ENCODE measurements around the gene LINC01488. TPM values are rescaled to one million over a fixed set of nuclear protein-coding genes. Genes with fewer than 3 reads are reported as not detected.
A peak's percentile ranks its signal among the peaks of the same experiment; 100 is the strongest.

LINC01488 gene
- total RNA-seq, 1 experiment from 2014 or later, result not detected

GRCh38 chr11:69492201-69492991, 10.9 kb downstream of the LINC01488 start:
- no peak for DNase-seq (ENCODE audit: low spot score)

DNA sequence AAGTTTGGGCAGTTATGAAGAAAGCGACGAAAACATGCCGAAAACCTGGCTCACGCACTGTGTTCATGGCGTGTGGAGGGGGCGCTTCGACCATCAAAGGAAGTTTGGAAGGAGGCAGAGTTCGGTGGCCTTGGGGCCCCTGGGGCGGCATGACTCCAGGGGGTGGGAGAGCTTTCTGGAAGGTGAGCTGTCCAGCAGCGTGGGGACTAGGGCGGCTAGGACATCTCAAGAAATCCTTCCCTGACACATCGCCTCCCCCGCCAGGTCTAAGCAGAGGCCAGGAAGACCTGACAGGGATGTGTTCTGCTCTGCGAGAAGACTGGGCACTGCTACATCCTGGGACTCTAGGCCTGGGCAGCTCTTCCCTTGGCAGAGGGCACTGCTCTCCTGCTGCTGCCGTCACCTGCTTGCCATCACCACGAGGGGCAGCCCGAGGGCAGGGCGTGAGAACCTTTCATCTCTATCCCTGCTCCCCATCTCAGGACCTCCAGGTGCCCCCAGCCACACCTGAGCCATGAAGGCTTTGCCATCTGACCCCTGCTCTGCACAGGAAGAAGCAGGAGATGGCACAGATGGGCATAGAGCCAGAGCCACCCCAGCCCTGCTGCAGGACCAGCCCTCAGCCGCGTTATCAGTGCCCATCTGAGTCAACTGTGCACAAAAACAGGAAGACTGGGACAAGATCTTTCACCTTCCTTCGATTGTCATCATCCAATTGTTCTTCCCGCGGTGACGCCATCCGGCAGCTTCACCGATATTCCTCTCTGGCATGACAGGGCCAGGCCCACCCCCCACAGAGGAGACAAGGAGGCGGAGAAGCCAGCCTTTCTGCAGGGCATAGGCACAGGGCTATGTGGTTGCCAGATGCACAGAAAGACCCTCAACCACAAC, 12.7 kb downstream of the LINC01488 start:
- DNase-seq (ENCODE audit: low spot score), result no peak

- no peak for DNase-seq (ENCODE audit: low spot score)
Measured at GRCh38 chr11:69494851-69495250, 13.4 kb downstream of the LINC01488 start.

DNA sequence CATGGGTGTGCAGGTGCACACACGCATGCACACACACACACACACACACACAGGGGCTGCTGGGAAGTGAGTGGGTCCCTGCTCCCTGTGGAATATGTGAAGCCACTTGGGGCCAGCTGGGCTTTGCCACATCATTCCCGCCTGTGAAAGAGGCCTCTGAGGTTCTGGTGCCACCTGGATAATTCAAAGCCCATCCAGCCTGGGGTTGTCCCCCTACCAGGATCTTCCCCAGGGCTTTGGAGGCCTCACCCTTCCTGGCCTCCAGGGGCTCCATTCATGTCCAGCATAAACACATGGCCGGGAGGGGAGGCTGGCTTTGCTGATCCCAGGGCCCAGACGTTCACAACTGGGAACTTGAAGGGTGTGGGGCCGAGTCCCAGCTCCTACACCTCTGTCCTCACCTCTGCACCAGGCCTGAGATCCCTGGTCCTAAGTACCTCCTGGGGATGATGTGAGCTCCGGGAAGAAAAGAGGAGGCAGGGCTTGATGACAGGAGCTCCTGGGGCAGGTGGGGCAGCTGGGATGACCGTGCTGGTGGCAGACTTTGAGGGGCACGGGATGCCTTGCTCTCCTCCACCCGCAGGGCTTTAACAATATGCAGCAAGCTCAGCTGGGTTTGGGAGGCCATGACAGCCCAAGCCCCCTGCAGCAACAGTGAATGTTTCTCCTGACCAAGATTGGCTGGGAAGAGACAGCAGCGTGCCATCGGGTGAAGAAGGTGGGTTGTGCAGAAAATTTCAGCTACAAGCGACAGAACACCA, 14.2 kb downstream of the LINC01488 start:
- DNase-seq (ENCODE audit: low spot score), result no peak

DNA sequence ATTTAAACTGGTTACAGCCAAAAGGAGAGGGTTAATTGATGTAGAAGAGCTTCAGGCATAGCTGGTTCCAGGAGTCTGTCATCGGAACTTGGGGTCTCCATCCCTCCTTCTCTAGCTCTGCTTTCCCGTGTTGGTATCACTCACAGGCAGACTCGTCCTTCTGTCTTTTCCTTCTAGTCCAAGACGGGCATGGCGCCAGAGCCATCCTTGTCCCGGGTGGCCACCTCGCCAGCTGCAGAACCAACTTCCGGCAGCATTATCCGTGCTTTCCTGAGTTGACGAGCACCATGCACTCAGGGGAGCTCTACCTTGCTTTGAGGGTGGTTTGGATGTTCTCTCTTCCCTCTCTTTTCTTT, 14.7 kb downstream of the LINC01488 start:
- DNase-seq (ENCODE audit: low spot score), result no peak

DNA sequence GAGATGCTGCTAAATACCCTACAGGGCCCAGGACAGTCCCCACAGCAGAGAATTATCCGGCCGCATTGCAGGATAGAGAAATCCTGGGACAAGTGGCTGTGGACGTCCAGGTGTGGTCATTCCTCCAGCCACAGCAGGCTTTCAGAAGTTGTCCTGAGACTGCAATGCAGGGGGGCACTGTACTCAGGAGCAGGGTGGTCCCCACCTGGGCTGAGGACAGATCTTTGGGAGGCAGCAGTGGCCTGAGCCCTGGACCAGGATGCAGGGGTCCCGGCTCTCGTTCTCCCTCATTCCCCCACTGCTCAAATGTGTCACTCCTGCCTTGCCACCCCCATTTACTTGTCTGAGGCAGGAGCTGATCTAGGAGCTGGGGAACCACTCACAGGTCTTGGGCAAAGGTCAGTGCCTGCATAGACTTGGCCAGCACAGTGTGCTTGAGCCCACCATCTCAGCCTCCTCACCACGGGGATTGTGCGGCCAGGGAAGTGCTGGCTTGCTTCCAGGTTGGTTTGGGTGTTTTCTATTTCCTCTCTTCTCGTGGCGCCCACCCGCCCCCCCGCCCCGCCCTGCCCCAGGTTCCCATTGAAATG, 15.3 kb downstream of the LINC01488 start:
- no peak for DNase-seq (ENCODE audit: low spot score)

DNA sequence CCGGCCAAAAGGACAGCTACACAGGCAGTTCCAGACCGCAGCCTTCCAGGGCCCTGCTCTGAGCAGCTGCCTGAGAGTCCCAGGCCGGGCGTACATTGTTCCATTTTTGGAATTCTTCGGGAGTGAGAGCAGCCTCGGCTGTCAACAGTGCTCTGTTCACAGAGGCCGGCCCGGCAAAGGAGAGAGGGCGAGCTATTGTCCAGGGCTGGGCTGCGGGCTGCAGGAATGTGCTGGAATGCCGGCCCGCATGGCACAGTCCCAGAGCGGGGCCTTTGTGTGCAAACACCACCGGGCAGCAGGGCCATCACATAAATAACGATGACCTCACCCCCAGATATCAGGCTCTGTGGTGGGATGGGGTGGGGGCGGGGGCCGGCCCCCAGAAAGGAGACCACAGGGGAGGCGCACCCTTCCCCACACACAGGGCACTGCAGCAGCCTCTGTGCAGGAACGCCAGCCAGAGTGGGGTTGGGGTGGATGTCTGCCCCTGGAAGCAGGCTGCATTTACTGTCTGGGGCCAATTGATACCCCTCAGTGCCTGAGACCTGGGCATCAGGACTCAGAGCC, 15.8 kb downstream of the LINC01488 start:
- DNase-seq (ENCODE audit: low spot score), result peak; percentile 95

GRCh38 chr11:69498614-69499175, 17.2 kb downstream of the LINC01488 start:
- no peak for DNase-seq (ENCODE audit: low spot score)

DNA sequence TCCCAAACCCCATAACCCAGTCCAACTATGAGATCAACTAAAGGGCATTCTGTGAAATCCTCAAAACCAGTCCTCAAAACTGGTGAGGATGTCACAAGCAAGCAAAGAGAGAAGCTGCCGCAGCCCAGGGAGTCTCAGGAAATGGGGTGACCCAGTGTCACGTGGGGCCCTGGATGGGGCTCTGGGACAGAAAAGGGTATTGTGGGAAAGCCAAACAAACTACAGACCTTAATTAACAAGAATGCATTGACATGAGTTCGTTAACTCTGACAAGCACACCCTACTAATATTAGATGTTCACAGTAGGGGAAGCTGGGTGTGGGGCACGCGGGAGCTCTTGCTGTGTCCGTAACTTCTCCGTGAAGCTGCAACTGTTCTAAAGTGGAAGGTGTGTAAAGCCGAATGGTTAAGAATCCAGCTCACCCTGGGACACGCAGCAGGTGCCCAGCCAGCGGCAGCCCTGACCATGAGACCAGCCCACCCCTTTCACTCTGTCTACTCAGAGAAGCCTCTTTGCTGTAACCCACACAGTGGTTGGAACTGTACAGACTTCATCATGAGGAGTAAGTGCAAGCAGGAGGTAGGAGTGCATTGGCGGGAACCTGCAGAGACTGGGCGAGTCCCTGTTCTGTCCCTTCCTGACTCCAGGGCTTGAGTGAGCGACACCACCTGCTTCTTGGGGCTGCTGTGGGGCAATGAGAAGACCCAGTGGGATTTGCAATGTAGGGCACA, 17.9 kb downstream of the LINC01488 start:
- DNase-seq (ENCODE audit: low spot score), result no peak

DNA sequence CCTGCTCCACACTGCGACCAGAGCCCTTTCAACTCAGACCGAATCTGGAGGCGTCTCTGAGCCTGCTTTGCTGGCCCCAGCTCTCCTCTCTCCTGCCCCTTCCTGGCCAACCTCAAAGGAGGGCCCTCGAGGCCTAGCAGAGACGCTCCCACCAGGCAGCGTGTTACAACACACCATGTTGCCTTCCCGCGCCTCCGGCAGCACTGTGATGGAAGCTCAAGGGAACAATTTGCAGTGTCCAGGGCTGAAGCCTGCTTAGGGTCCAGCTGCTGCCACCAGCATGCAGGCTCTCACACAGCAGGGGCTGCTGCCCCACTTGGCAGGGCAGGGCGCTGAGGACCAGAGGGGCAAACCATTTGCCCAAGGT, 18.4 kb downstream of the LINC01488 start:
- DNase-seq (ENCODE audit: low spot score), result no peak

DNA sequence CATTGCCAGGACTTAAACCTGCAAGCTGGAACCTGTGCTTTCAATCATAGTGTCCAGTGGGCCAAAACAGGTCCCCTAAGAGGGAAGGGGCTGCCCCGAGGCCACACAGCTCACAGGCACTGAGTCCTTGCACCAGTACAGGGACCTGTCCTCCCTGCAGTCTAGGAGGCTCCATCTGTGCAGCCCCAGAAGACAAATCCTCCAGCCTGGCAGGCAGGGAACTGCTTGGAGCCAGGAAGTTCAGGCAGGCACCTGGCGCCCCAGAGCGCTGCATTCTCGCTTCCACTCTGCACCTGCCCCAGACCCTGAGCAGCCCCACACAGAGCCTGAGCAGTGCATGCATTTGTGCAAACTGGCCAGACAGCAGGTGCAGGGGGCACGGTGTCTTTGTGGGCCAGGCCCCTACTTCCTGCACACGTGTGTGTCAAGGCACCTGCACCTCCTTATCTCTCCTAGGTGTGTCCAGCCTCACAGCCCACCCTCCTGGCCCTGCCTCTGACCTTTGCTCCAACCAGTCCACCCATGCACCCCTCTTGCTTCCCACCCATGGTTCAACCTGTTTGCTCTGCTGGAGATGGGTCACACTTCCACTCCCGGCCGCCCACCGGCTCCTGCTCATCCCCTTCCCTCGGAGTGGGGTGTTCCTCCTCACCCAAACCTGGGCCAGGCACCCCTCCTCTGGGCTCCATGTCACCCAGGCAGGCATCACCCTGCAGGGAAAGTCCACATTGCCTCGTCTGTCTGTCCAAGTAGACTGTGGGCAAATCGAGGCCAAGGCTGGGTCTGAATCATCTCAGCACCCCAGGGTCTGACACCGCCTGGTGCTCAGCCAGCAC, 19.0 kb downstream of the LINC01488 start:
- no peak for DNase-seq (ENCODE audit: low spot score)

GRCh38 chr11:69501121-69501489, 19.6 kb downstream of the LINC01488 start:
- no peak for DNase-seq (ENCODE audit: low spot score)

DNA sequence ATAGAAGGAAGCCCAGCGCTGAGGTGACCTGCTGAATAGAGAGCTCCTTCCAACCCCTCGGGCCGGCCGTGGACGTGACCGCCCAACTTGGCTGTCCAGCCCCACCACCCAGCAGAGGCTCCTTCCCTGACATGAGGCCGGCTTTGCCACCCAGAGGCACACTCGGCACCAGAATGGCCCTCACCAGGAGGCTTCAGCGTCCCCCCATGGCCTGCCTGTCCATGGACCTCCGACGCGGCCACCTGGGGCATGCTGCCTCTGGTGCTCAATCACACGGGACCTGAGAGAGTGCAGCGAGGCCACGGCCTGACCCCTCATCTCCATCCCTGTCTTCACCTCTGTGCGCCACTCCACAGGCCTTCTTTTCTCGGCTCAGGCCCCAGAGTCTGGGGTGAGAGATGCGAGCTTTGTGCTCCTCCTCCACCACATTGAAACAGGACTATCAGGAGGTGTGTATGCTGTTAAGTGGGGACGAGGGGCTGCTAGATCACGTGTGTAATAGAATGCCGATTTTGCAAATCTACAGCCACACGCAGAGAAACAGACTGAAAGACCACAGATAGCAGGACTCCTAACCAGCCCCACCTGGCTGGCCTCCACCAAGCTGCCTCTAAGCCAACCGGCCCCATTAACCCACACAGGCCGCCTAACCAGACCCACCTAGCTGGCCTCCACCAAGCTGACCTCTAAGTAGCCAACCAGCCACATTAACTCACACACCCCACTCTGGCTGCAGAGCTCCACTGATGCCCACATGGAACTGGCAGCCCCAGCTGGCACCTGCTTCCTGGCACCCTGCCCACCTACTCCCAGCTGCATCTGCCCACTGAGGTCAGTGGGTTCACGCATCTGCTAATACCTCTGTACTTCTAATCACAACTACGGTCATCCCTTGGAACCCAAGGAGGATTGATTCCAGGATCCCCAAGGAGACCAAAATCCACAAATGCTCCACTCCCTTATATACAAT, 20.7 kb downstream of the LINC01488 start:
- DNase-seq (ENCODE audit: low spot score), result no peak

- no peak for DNase-seq (ENCODE audit: low spot score)
Measured at GRCh38 chr11:69504127-69504526, 22.7 kb downstream of the LINC01488 start.

DNA sequence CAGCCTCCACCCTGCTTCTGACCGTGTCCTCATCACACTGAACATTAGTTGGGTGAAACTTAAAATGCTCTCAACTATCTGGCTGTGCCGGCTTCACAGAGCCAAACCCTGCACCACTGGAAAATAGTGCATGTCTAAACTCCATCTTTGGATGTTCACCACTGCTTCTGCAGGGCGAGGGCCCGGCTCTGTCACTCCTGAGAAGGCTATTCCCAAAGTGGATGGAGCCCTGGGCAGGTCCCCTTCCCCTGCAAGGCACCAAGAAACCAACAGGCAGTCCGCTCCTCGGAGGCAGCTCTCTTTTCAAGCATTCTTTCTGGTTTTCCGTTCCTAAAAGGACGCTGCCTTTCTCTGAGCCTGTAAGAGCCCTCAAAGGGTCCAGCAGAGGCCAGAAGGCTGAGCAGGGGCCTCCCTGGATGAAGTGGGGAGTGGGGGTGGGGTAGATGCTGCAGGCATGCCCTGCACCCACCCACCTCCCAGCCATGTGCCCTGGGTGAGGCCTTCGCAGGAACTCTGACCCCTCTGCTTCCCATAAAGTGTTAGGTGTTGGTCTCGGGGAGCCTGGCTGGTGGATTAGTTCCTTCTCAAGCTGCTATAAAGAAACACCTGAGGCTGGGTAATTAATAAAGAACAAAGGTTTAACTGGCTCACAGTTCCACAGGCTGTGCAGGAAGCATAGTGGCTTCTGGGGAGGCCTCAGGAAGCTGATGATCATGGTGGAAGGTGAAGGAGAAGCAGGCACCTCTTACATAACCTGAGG, 23.3 kb downstream of the LINC01488 start:
- no peak for DNase-seq (ENCODE audit: low spot score)

DNA sequence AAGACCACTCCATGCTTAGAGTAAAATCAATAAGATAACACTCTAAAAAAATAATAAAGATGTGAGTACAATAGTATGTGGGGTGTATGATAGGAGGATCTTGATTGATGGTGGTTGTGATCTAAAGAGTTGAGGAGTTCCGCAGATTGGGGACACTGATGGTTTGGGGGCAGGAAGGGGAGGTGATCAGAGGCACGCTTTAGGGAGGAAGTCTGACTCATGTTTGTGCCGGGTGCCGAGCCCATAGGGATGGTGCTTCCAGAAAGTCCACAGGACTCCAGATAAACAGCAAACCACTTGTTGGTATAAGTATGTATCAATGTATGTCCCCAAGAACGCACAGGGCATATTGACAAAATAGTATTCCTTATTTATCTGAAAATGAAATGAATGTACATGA, 27.5 kb downstream of the LINC01488 start:
- DNase-seq (ENCODE audit: low spot score), result no peak

DNA sequence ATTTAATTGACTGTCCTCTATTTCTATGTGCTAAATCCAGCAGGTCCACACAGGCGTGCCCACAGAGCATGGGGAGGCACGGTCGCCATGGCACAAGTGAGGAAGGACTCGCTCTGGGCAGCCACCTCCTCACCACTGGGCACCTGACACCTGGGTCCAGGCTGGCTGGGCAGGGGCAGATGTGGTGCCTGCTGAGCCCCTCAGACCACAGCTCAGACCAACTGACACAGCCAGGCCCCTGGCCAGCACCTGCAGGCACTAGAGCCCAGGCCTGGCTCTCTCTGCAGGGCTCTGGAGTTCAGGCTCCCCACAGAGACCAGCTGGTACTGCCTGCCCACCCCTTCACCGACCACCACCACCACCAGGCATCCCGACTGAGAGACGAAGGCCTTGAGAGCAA, 27.9 kb downstream of the LINC01488 start:
- no peak for DNase-seq (ENCODE audit: low spot score)
